Testis (tissue), 3 donors: Measurements from ENCODE around the gene DLGAP4. TPM values are rescaled to one million over a fixed set of nuclear protein-coding genes. Genes with fewer than 3 reads are reported as not detected.

Experiments
- DNase-seq: peaks from one replicate; pipeline ENCODE4 v3.0.0-alpha.2; 2019
- H3K27ac ChIP-seq, 2 donors: fragments of 200-600 bp; sonication (generic); one replicate each; pipeline ENCODE4 v1.5.1; 2019
- H3K27me3 ChIP-seq: fragments of 200-600 bp; sonication (generic); one replicate; pipeline ENCODE4 v1.5.1; 2019
- H3K36me3 ChIP-seq: fragments of 200-600 bp; sonication (generic); one replicate; pipeline ENCODE4 v1.5.1; 2017; ENCODE audit warnings: low read depth; ENCODE audit errors: missing control alignments
- H3K4me1 ChIP-seq: fragments of 200-600 bp; sonication (generic); one replicate; pipeline ENCODE4 v1.5.1; 2019
- H3K4me3 ChIP-seq, 2 donors: fragments of 200-600 bp; sonication (generic); one replicate each; pipeline ENCODE4 v1.5.1; 2017 to 2019
- H3K9me3 ChIP-seq: fragments of 200-600 bp; sonication (generic); one replicate; pipeline ENCODE4 v1.5.1; 2017
- POLR2A ChIP-seq: fragments of 450-650 bp; IDR thresholded peaks from one replicate; pipeline ENCODE4 v1.6.1; 2017; ENCODE audit warnings: antibody characterized with exemption, mild to moderate bottlenecking, moderate library complexity
- WGBS, 2 donors: methylation state at CpG; one replicate each; pipeline ENCODE4 v1.1.5; 2018; 5-methylcytosine and 5-hydroxymethylcytosine counted together
- intact Hi-C: fragments of 100-400 bp; cut with DNase I; formaldehyde crosslinking; loops from one replicate; pipeline ENCODE4 v1.15.1; 2023; ENCODE audit warnings: low total_unique reads
- polyA plus RNA-seq: library from polyadenylated mRNA; stranded (reverse); fragments of 350-450 nt; fragmentation: Illumina TruSeq; extraction: RNeasy Lipid Tissue Mini Kit (QIAGEN cat#74804); gene quantifications from one replicate; pipeline ENCODE4 v1.2.3, GENCODE V29; 2014; ENCODE audit warnings: low read depth, low replicate concordance; ENCODE audit not compliant: insufficient read depth
- total RNA-seq, 2 donors: library from RNA; depleted of rRNA; stranded (reverse); fragments of >200 nt; gene quantifications; one replicate each; pipeline ENCODE4 v1.2.3, GENCODE V29; 2016
- TF ChIP-seq, protein P1 (sequence below), 3 experiments: fragments of 450-650 bp in 2 of 3; fragments of 200-600 bp in 1 of 3; sonication (generic) in 1 of 3; IDR thresholded peaks; one replicate each; pipeline ENCODE4 v1.5.1; 2016 to 2019; ENCODE audit warnings: antibody characterized with exemption in 3 of 3, mild to moderate bottlenecking in 2 of 3, moderate library complexity in 1 of 3

Gene DLGAP4
- total and polyA plus RNA-seq, 3 donors from 2014 or later = 69.1 to 110 (median 110) TPM

GRCh38 chr20:36547186-36548005 lies 241.3 kb downstream of the DLGAP4 start:
- no peak for TF ChIP-seq POLR2A
- TF ChIP-seq, protein P1, sequence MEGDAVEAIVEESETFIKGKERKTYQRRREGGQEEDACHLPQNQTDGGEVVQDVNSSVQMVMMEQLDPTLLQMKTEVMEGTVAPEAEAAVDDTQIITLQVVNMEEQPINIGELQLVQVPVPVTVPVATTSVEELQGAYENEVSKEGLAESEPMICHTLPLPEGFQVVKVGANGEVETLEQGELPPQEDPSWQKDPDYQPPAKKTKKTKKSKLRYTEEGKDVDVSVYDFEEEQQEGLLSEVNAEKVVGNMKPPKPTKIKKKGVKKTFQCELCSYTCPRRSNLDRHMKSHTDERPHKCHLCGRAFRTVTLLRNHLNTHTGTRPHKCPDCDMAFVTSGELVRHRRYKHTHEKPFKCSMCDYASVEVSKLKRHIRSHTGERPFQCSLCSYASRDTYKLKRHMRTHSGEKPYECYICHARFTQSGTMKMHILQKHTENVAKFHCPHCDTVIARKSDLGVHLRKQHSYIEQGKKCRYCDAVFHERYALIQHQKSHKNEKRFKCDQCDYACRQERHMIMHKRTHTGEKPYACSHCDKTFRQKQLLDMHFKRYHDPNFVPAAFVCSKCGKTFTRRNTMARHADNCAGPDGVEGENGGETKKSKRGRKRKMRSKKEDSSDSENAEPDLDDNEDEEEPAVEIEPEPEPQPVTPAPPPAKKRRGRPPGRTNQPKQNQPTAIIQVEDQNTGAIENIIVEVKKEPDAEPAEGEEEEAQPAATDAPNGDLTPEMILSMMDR (IDR thresholded peaks at IDR 0.05) = no peak
- WGBS, 2 donors = 66 to 72% methylated on average over 12 of the region's 12 CpGs
- DNase-seq = no peak
- H3K27me3 ChIP-seq = no peaks in the 10 kb centered on the region
- H3K36me3 ChIP-seq = no peaks in the 10 kb centered on the region
- peaks cover 39% of the 10 kb centered on the region for H3K4me1 ChIP-seq
- no peak overlapping the region for H3K4me3 ChIP-seq
- no peak overlapping the region for H3K27ac ChIP-seq
- intact Hi-C loops = loop anchor here (10.0 kb wide), 1 partner anchor 57 kb away; the partner anchor contains the start of gene RAB5IF
- H3K9me3 ChIP-seq = no peaks in the 10 kb centered on the region

DNA sequence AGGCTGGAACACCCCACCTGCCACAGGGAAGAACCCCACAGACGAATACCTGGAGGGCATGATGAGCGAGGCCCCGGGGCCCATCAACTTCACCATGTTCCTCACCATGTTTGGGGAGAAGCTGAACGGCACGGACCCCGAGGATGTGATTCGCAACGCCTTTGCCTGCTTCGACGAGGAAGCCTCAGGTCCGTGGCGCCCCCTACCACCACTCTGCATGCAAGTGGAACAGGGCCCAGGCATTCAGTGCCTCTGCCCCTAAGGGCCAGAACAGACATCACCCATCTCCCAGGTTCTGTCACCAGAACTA lies 241.8 kb downstream of the DLGAP4 start:
- no peaks in the 10 kb centered on the region for H3K36me3 ChIP-seq
- H3K9me3 ChIP-seq = no peaks in the 10 kb centered on the region
- H3K4me3 ChIP-seq = no peak overlapping the region
- TF ChIP-seq, protein P1 (IDR thresholded peaks at IDR 0.05) = no peak
- TF ChIP-seq POLR2A = no peak
- H3K4me1 ChIP-seq = peaks cover 33% of the 10 kb centered on the region
- 60 to 72% methylated on average over 2 to 12 of the region's 12 CpGs for whole genome bisulfite sequencing, 2 donors
- H3K27ac ChIP-seq = no peak overlapping the region
- intact Hi-C loops = loop anchor here (10.0 kb wide), 1 partner anchor 57 kb away; the partner anchor contains the start of gene RAB5IF
- H3K27me3 ChIP-seq = no peaks in the 10 kb centered on the region
- no peak for DNase-seq

DNA sequence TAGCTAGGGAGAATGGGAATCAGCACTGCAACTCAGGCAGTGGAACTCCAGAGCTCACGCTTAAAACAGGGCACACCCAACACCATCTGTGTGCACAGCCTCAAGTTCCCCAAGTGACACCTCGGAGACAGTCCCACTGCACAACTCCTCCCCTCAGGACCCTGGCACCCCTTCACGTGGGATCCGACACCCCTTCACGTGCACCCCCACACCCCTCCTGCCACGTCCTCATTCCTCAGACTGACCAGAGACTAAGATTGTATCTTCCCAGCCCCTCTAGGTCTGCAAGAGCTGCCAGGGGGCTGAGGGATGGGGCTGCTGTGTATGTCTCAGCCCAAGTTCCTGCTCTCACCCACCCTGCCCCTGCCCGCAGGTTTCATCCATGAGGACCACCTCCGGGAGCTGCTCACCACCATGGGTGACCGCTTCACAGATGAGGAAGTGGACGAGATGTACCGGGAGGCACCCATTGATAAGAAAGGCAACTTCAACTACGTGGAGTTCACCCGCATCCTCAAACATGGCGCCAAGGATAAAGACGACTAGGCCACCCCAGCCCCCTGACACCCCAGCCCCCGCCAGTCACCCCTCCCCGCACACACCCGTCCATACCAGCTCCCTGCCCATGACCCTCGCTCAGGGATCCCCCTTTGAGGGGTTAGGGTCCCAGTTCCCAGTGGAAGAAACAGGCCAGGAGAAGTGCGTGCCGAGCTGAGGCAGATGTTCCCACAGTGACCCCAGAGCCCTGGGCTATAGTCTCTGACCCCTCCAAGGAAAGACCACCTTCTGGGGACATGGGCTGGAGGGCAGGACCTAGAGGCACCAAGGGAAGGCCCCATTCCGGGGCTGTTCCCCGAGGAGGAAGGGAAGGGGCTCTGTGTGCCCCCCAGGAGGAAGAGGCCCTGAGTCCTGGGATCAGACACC lies 242.8 kb downstream of the DLGAP4 start:
- intact Hi-C loops = loop anchor here (10.0 kb wide), 1 partner anchor 56 kb away; the partner anchor contains the start of gene RAB5IF
- TF ChIP-seq POLR2A = no peak
- TF ChIP-seq, protein P1 (IDR thresholded peaks at IDR 0.05) = no peak
- WGBS, 2 donors = 63 to 74% methylated on average over 12 to 23 of the region's 23 CpGs
- Histone ChIP-seq H3K36me3 (no peaks in the 10 kb centered on the region), H3K9me3 (no peaks in the 10 kb centered on the region), H3K4me3 (no peak overlapping the region), H3K4me1 (peaks cover 23% of the 10 kb centered on the region), H3K27me3 (no peaks in the 10 kb centered on the region), H3K27ac (peak overlapping the region in 1 of 2 donors; percentile 68)
- no peak for DNase-seq

- intact Hi-C loops = loop anchor here (10.0 kb wide), 1 partner anchor 55 kb away; the partner anchor contains the start of gene RAB5IF
- DNase-seq = no peak
- no peaks in the 10 kb centered on the region for H3K36me3 ChIP-seq
- no peak overlapping the region for H3K4me3 ChIP-seq
- TF ChIP-seq, protein P1 (IDR thresholded peaks at IDR 0.05) = no peak
- WGBS, 2 donors = 80 to 87% methylated on average over 3 to 9 of the region's 9 CpGs
- H3K27me3 ChIP-seq = no peaks in the 10 kb centered on the region
- no peaks in the 10 kb centered on the region for H3K9me3 ChIP-seq
- peak overlapping the region in 1 of 2 donors; percentile 68 for H3K27ac ChIP-seq
- peaks cover 17% of the 10 kb centered on the region for H3K4me1 ChIP-seq
Measured at GRCh38 chr20:36549628-36549941, 243.4 kb downstream of the DLGAP4 start.
